Progenitor cell of endocrine pancreas (in vitro differentiated cells): ENCODE measurements around the gene SEC14L5. TPM values are rescaled to one million over a fixed set of nuclear protein-coding genes. Genes with fewer than 3 reads are reported as not detected.

Experiments used
- DNase-seq: peaks from one replicate; pipeline ENCODE4 v3.0.0; 2021; ENCODE audit warnings: low spot score; ENCODE audit not compliant: unreplicated experiment
- H3K27ac Mint-ChIP-seq: 2 replicates; pipeline ENCODE4 v1.8.0; 2021; ENCODE audit warnings: mild to moderate bottlenecking, moderate library complexity, mixed read lengths
- H3K27me3 Mint-ChIP-seq: 2 replicates; pipeline ENCODE4 v1.8.0; 2021; ENCODE audit warnings: mixed read lengths
- H3K36me3 Mint-ChIP-seq: 2 replicates; pipeline ENCODE4 v1.8.0; 2022; ENCODE audit warnings: mixed read lengths; ENCODE audit not compliant: insufficient read depth
- H3K4me1 Mint-ChIP-seq: 2 replicates; pipeline ENCODE4 v1.8.0; 2021; ENCODE audit warnings: low read depth, mixed read lengths
- H3K4me3 Mint-ChIP-seq: 2 replicates; pipeline ENCODE4 v1.8.0; 2021; ENCODE audit warnings: low read depth, mild to moderate bottlenecking, moderate library complexity, mixed read lengths
- H3K9me3 Mint-ChIP-seq: 2 replicates; pipeline ENCODE4 v1.8.0; 2021; ENCODE audit warnings: low read depth, mixed read lengths
- CTCF ChIP-seq: fragments of 200-600 bp; sonication (generic); IDR thresholded peaks from one replicate; pipeline ENCODE4 v1.5.0; 2021; ENCODE audit warnings: antibody characterized with exemption, mild to moderate bottlenecking; ENCODE audit not compliant: unreplicated experiment
- total RNA-seq: library from RNA; stranded (reverse); gene quantifications from 2 replicates; pipeline ENCODE4 v1.2.1, GENCODE V29; 2021

The SEC14L5 gene
- total RNA-seq, 1 donor from 2014 or later = 2.1 TPM

- Mint-ChIP-seq H3K9me3 (no peaks in the 10 kb centered on the region), H3K36me3 (no peaks in the 10 kb centered on the region), H3K27ac (no peak overlapping the region), H3K27me3 (peaks cover 6% of the 10 kb centered on the region), H3K4me3 (no peak overlapping the region), H3K4me1 (no peaks in the 10 kb centered on the region)
- DNase-seq = no peak
- no peak for TF ChIP-seq CTCF
These were observed 45.7 kb downstream of the SEC14L5 start for GRCh38 chr16:5003828-5004227.

- Mint-ChIP-seq H3K36me3 (no peaks in the 10 kb centered on the region), H3K9me3 (no peaks in the 10 kb centered on the region), H3K4me3 (no peak overlapping the region), H3K27ac (no peak overlapping the region), H3K4me1 (no peaks in the 10 kb centered on the region), H3K27me3 (peaks cover 6% of the 10 kb centered on the region)
- DNase-seq = no peak
- no peak for TF ChIP-seq CTCF
These were observed 46.2 kb downstream of the SEC14L5 start for GRCh38 chr16:5004311-5004710.

GRCh38 chr16:5005916-5006315 is 47.8 kb downstream of the SEC14L5 start:
- Mint-ChIP-seq H3K36me3 (no peaks in the 10 kb centered on the region), H3K9me3 (no peaks in the 10 kb centered on the region), H3K4me1 (no peaks in the 10 kb centered on the region), H3K27ac (no peak overlapping the region), H3K4me3 (no peak overlapping the region), H3K27me3 (peaks cover 15% of the 10 kb centered on the region)
- no peak for DNase-seq
- TF ChIP-seq CTCF = no peak

GRCh38 chr16:5006348-5007193 is 48.4 kb downstream of the SEC14L5 start:
- Mint-ChIP-seq H3K4me1 (no peaks in the 10 kb centered on the region), H3K27me3 (peaks cover 16% of the 10 kb centered on the region), H3K9me3 (no peaks in the 10 kb centered on the region), H3K4me3 (no peak overlapping the region), H3K36me3 (no peaks in the 10 kb centered on the region), H3K27ac (no peak overlapping the region)
- DNase-seq = no peak
- TF ChIP-seq CTCF = no peak

GRCh38 chr16:5007256-5007655 is 49.1 kb downstream of the SEC14L5 start:
- no peaks in the 10 kb centered on the region for H3K9me3 Mint-ChIP-seq
- no peak for DNase-seq

More at GRCh38 chr16:5007256-5007655, 49.1 kb downstream of the SEC14L5 start:
- Mint-ChIP-seq H3K27ac (no peak overlapping the region), H3K36me3 (no peaks in the 10 kb centered on the region), H3K4me1 (no peaks in the 10 kb centered on the region), H3K27me3 (peaks cover 21% of the 10 kb centered on the region), H3K4me3 (no peak overlapping the region)
- TF ChIP-seq CTCF = no peak
